ENCODE measurements around the gene NANOS3. TPM values are rescaled to one million over a fixed set of nuclear protein-coding genes. Genes with fewer than 3 reads are reported as not detected.

Gene NANOS3
- total RNA-seq, 1 donor from 2014 or later = not detected

DNA sequence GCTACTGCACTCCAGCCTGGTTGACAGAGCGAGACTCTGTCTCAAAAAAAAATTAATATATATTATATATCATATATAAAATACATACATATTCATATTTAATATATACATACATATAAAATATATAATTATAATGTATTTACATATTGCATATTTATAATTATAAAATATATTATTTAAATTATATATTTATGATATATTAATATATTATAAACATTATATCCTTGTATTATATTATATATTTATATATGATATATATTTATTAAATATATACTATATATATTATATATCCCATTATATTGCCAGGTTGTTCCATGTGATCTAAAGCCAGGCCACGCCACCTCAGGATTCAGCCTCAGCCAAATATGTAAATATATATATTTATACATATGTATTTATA is 19.3 kb downstream of the NANOS3 start:
- TF ChIP-seq, protein P1, sequence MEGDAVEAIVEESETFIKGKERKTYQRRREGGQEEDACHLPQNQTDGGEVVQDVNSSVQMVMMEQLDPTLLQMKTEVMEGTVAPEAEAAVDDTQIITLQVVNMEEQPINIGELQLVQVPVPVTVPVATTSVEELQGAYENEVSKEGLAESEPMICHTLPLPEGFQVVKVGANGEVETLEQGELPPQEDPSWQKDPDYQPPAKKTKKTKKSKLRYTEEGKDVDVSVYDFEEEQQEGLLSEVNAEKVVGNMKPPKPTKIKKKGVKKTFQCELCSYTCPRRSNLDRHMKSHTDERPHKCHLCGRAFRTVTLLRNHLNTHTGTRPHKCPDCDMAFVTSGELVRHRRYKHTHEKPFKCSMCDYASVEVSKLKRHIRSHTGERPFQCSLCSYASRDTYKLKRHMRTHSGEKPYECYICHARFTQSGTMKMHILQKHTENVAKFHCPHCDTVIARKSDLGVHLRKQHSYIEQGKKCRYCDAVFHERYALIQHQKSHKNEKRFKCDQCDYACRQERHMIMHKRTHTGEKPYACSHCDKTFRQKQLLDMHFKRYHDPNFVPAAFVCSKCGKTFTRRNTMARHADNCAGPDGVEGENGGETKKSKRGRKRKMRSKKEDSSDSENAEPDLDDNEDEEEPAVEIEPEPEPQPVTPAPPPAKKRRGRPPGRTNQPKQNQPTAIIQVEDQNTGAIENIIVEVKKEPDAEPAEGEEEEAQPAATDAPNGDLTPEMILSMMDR (IDR thresholded peaks at IDR 0.05; ENCODE audit: partially characterized antibody, unreplicated experiment) = no peak
- Mint-ChIP-seq H3K36me3 (ENCODE audit: unreplicated experiment) (no peaks in the 10 kb centered on the region), H3K9me3 (ENCODE audit: unreplicated experiment) (peaks cover 3% of the 10 kb centered on the region), H3K4me1 (ENCODE audit: low read depth, unreplicated experiment) (no peaks in the 10 kb centered on the region), H3K27ac (ENCODE audit: unreplicated experiment) (no peak overlapping the region), H3K4me3 (ENCODE audit: unreplicated experiment) (no peak overlapping the region), H3K27me3 (ENCODE audit: unreplicated experiment) (no peaks in the 10 kb centered on the region)
- no peak for DNase-seq

DNA sequence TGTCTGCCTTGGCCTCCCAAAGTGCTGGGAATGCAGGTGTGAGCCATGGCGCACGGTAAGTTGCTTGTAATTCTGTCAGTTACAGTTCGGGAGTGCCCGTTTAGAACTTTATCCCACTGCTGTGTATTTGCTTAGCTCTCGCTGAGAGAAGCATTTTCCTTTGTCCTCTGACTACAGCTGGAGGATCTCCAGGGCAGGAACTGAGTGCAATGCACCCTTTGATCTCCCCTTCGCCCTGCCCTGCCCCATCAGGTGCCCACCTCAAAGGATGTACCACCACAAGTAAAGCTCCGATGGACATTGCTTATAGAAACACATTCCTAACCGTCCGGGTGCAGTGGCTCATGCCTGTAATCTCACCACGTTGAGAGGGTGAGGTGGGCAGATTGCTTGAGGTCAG is 22.5 kb downstream of the NANOS3 start:
- Mint-ChIP-seq H3K36me3 (ENCODE audit: unreplicated experiment) (no peaks in the 10 kb centered on the region), H3K4me3 (ENCODE audit: unreplicated experiment) (no peak overlapping the region), H3K9me3 (ENCODE audit: unreplicated experiment) (peaks cover 2% of the 10 kb centered on the region), H3K4me1 (ENCODE audit: low read depth, unreplicated experiment) (no peaks in the 10 kb centered on the region), H3K27me3 (ENCODE audit: unreplicated experiment) (no peaks in the 10 kb centered on the region), H3K27ac (ENCODE audit: unreplicated experiment) (no peak overlapping the region)
- TF ChIP-seq, protein P1 (IDR thresholded peaks at IDR 0.05; ENCODE audit: partially characterized antibody, unreplicated experiment) = no peak
- DNase-seq = no peak

GRCh38 chr19:13899912-13900584 is 23.1 kb downstream of the NANOS3 start:
- Mint-ChIP-seq H3K27ac (ENCODE audit: unreplicated experiment) (no peak overlapping the region), H3K4me1 (ENCODE audit: low read depth, unreplicated experiment) (no peaks in the 10 kb centered on the region), H3K9me3 (ENCODE audit: unreplicated experiment) (peaks cover 7% of the 10 kb centered on the region), H3K27me3 (ENCODE audit: unreplicated experiment) (no peaks in the 10 kb centered on the region), H3K36me3 (ENCODE audit: unreplicated experiment) (no peaks in the 10 kb centered on the region), H3K4me3 (ENCODE audit: unreplicated experiment) (no peak overlapping the region)
- DNase-seq = no peak
- TF ChIP-seq, protein P1 (IDR thresholded peaks at IDR 0.05; ENCODE audit: partially characterized antibody, unreplicated experiment) = no peak

DNA sequence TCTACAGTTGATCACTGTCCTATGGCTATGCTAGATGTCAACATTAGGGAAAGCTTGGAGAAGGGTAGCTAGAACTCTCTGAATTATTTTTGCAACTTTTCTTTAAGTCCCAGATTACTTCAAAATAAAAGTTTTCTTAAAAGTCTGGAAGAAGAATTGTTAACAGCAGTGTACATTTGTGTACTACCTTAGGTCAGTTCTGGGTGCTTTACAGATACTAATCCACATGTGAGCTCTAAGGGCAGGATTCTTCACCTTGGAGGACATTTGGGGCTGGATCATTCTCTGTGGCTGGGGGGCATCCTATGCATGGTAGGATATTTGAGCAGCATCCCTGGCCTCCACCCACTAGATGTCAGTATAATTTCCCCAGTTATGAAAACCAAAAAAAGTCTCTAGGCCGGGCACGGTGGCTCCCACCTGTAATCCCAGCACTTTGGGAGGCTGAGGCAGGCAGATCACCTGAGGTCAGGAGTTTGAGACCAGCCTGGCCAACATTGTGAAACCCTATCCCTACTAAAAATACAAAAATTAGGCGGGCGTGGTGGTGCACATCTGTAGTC is 26.1 kb downstream of the NANOS3 start:
- TF ChIP-seq, protein P1 (IDR thresholded peaks at IDR 0.05; ENCODE audit: partially characterized antibody, unreplicated experiment) = no peak
- no peaks in the 10 kb centered on the region for H3K36me3 Mint-ChIP-seq (ENCODE audit: unreplicated experiment)
- peaks cover 7% of the 10 kb centered on the region for H3K9me3 Mint-ChIP-seq (ENCODE audit: unreplicated experiment)
- no peak overlapping the region for H3K4me3 Mint-ChIP-seq (ENCODE audit: unreplicated experiment)
- no peak overlapping the region for H3K27ac Mint-ChIP-seq (ENCODE audit: unreplicated experiment)
- no peak for DNase-seq
- no peaks in the 10 kb centered on the region for H3K4me1 Mint-ChIP-seq (ENCODE audit: low read depth, unreplicated experiment)
- H3K27me3 Mint-ChIP-seq (ENCODE audit: unreplicated experiment) = no peaks in the 10 kb centered on the region

Data from glutamatergic neuron (in vitro differentiated cells).